NOMO-1 treated with DMSO at 0.1 percent for 48 hours (cell line): Measurements from ENCODE around the gene SMC4.
A peak's percentile ranks its signal among the peaks of the same experiment; 100 is the strongest.
"Not testable (repeated sequence)": the region's sequence is repeated elsewhere in the genome, so short reads cannot be mapped to it uniquely, and the experiment has no call there.

Experiments used
- DNase-seq: peaks from one replicate; lab custom pipeline; 2025; ENCODE audit not compliant: unreplicated experiment; lab: John Stamatoyannopoulos, UW

Gene SMC4

GRCh38 chr3:160399125-160400029 is at the start of gene SMC4, which contains the start of gene IFT80:
TSS of gene SMC4 (plus strand) at chr3:160399650. CDS start at chr3:160400827, 1,177 bp downstream.
TSS of gene IFT80 (minus strand) at chr3:160399225. CDS start at chr3:160384600, 14,625 bp downstream.
- peak; percentile 97 for DNase-seq

GRCh38 chr3:160355826-160356225 is 43.6 kb upstream of the SMC4 start:
- no peak for DNase-seq

GRCh38 chr3:160362896-160363295 is 36.6 kb upstream of the SMC4 start:
- not testable (repeated sequence) for DNase-seq

GRCh38 chr3:160365869-160366522 is 33.5 kb upstream of the SMC4 start:
- DNase-seq = no peak

GRCh38 chr3:160368804-160369203 is 30.6 kb upstream of the SMC4 start:
- DNase-seq = peak; percentile 99

GRCh38 chr3:160369784-160370183 is 29.7 kb upstream of the SMC4 start:
- no peak for DNase-seq

- DNase-seq = no peak
Observed at GRCh38 chr3:160370987-160371857, 28.2 kb upstream of the SMC4 start.

GRCh38 chr3:160372780-160373179 is 26.7 kb upstream of the SMC4 start:
- peak; percentile 84 for DNase-seq

- DNase-seq = no peak
Observed at GRCh38 chr3:160373655-160374054, 25.8 kb upstream of the SMC4 start.

GRCh38 chr3:160374472-160374871 is 25.0 kb upstream of the SMC4 start:
- DNase-seq = no peak

GRCh38 chr3:160374925-160375324 is 24.5 kb upstream of the SMC4 start:
- no peak for DNase-seq

GRCh38 chr3:160376681-160377080 is 22.8 kb upstream of the SMC4 start:
- DNase-seq = no peak

- no peak for DNase-seq
Observed at GRCh38 chr3:160378331-160379109, 20.9 kb upstream of the SMC4 start.

GRCh38 chr3:160379628-160380214 is 19.7 kb upstream of the SMC4 start:
- DNase-seq = no peak

- DNase-seq = no peak
Observed at GRCh38 chr3:160381470-160381869, 18.0 kb upstream of the SMC4 start.

- DNase-seq = no peak
Observed at GRCh38 chr3:160384639-160385318, 14.7 kb upstream of the SMC4 start.

GRCh38 chr3:160390565-160391138 is 8.8 kb upstream of the SMC4 start:
- DNase-seq = no peak

GRCh38 chr3:160392798-160393197 is 6.7 kb upstream of the SMC4 start:
- DNase-seq = no peak

- no peak for DNase-seq
Observed at GRCh38 chr3:160393346-160394008, 6.0 kb upstream of the SMC4 start.
